HG03457 (cell line): Measurements from ENCODE around the gene SOCS3.
A peak's percentile ranks its signal among the peaks of the same experiment; 100 is the strongest.

Experiments used
- ATAC-seq: cut with Tn5 transposase; IDR thresholded peaks from one replicate; pipeline ENCODE4 v1.9.1; 2021; ENCODE audit warnings: moderate number of reproducible peaks; ENCODE audit not compliant: unreplicated experiment

The SOCS3 gene, protein sequence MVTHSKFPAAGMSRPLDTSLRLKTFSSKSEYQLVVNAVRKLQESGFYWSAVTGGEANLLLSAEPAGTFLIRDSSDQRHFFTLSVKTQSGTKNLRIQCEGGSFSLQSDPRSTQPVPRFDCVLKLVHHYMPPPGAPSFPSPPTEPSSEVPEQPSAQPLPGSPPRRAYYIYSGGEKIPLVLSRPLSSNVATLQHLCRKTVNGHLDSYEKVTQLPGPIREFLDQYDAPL

DNA sequence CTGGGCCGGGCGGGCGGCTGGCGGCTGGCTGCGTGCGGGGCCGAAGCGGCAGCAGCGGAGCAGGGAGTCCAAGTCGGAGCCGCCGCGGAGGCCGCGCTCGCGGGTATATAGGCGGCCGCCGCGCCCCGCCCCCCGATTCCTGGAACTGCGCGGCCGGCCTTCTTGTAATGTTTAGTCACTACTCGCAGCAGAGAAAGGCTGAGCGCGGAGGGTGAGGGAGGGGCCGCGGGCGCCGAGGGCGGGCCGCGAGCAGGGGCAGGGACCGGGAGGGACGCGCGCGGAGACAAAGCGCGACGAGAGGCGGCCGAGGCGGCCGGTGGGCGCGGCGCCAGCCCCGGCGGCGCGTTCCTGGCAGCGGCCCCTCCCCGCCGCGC lies at the start of gene SOCS3:
Gene SOCS3 (minus strand): TSS at position 81 of the 374 bp plus-strand sequence. CDS start 982 bp downstream, outside the sequence.
- peak; percentile 27 for ATAC-seq

DNA sequence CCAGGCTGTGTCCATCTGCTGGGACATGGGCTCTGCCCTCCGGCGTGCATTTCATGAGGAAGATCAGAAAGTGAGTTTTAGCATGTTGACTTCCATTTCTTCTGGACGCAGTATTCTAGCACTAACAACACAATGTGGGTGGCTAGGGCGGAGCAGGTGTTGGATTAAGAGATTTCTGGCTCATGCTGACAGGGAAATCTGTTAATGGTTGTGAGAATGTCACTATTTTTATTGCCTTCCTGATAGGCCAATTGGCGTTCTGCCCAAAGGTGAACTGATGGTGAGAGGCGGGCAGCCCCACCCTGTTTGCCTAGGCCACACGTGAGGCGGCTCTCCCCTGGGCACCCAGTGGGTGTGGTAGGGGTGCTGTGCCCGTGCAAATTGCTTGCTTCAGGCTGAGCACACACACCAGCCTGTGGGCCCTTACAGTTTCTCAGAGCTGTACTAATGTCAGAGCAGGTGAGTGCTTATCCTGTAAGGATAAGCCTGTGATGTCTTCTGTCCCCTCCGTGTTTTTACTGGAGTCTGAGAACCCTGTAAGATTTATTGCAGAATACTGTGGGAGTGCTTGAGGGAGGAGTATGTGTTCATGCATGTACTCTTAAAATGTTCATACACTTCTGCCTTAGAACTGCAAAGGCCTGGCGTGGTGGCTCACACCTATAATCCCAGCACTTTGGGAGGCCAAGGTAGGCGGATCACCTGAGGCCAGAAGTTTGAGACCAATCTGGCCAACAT lies 49.5 kb upstream of the SOCS3 start:
- no peak for ATAC-seq

DNA sequence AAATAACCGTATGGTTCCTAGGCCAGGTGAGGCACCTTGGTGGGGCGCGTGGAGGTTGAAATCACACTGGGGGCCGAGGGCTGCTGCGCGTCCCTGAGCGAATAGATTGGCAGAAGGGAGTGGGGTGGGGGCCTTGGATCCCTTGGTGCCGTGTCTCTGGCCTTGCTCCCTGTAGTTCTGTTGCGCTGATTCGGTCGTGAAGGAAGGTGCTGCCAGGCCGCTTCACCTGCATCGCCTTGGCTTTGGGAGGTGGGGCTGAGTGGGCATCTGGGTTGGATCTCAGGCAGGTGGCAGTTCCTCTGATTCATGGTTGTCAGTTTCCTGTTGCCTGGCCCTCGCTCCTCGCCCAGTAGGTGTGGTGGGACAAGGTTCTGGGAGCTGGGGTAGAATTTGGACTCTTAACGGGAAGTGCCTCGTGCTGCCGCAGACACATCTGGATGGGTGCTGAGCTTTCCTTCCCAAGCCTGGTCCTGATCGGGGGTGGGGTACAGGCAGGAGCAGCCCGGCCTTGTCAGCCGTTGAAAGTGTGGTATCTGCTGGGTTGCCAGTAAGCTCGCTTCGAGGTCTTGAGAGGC lies 48.7 kb upstream of the SOCS3 start:
- ATAC-seq, result no peak

DNA sequence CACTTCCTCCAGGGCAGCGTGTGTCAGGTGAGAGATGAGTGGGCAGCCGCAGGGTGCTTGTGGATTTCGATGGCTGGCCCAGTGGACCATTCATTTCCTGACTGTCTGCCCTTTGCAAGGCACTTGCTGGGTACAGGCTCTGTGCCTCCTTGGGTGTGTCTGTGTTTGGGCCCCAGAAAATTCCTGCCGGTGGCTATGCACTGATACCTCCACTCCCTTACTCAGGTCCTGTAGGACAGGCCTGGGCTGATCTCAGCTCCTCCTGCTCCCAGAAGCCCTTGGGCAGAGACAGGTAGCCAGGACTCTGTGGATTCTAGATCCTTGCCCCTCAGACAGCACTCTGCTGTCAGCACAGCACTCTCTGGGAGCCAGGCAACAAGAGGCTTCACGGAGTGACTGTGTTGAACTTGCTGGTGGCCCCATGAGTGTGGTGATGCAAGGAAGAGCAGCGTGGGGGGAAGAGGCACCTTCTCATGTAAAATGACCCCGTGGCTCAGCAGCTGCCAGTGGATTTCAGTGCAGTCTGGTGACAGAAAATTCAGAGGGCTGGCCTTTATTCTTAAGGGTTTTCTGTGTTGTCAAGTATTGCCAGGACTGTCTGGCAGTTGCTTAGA lies 47.6 kb upstream of the SOCS3 start:
- ATAC-seq, result no peak

DNA sequence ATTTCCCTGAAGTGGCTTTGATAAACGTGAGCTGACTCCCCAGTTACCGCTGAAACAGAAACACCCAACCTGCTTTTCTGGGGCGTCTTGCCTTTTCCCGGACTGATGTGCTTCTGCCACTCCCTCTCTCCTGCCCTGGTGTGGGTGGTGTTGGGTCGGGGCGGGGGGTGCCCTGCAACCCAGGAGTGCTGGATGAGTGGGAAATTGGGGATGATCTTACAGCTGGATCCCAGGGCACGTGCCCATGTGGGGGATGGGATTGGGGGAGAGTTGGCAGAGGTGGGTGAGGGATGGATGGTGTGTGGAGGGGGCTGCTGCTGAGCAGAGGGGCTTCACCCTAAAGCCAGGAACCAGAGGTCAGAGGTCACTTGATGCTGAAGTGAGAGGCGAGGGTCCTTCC lies 47.0 kb upstream of the SOCS3 start:
- no peak for ATAC-seq

DNA sequence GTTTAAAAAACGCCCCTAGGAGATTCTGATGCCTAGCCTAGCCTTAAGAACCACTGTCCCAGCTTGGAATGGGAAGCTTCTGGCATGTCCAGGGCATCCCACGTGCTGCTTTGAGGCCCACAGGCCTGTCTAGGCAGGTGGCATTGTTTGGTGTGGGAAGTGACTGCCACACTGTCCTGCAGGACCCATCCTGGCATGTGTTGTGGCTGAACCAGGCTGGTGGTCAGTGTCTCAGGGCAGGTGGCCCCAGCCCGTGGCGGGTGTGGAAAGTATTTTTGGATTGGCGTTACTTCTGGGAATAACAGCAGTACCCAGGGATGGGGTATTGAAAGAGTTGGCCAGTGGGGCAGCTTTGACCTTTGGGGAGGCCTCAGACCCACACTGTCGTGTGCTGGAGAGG lies 46.5 kb upstream of the SOCS3 start:
- ATAC-seq, result no peak

DNA sequence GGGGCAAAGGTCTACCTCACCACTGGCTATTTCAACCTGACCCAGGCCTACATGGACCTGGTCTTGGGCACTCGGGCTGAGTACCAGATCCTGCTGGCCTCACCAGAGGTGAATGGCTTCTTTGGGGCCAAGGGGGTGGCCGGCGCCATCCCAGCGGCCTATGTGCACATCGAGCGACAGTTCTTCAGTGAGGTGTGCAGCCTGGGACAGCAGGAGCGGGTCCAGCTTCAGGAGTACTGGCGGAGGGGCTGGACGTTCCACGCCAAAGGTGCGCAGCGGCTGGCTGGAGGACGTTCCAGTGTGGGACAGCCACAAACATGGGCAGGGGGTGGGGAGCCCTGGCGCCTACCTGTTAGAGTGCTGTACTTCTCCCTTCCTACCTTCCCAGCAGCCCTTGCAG lies 43.9 kb upstream of the SOCS3 start:
- ATAC-seq, result no peak

DNA sequence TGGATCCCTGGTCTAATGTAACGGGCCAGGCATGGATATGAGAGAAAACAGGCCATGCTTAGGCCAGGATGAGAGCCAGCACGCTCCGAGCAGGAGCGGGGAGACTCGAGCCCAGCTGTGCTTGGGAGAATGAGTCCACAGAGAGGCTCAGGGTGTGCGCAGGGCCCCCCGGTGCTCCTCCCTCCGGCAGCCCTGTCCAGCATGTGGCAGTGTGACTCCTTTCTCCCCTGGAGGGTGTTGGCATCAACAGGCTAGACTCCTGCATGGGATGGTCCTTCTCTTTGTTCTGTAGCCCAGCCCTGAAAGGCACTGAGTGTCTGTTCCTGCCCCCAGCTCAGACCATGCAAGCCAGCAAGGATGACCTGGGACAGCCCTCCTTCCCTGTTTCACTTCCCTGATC lies 42.0 kb upstream of the SOCS3 start:
- ATAC-seq, result no peak

DNA sequence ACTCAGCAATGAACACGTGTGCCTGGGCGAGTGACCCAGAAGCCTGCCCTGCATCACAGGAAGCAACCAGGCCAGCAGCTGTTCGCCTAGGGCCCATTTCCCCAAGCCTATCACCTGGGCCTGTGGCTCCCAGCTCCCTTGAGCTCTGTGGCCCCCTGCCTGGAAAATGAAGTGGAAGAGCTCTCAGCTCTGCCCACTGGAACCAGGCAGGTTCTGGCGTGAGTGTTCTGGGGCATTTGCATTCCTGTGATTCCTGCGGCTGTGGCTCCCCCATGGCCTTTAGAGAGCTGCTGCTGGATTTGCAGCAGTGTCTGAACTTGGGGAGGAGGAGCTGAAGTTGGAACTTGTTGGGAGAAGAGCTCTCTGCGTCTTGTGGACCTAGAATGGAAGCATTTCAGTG lies 41.4 kb upstream of the SOCS3 start:
- no peak for ATAC-seq

DNA sequence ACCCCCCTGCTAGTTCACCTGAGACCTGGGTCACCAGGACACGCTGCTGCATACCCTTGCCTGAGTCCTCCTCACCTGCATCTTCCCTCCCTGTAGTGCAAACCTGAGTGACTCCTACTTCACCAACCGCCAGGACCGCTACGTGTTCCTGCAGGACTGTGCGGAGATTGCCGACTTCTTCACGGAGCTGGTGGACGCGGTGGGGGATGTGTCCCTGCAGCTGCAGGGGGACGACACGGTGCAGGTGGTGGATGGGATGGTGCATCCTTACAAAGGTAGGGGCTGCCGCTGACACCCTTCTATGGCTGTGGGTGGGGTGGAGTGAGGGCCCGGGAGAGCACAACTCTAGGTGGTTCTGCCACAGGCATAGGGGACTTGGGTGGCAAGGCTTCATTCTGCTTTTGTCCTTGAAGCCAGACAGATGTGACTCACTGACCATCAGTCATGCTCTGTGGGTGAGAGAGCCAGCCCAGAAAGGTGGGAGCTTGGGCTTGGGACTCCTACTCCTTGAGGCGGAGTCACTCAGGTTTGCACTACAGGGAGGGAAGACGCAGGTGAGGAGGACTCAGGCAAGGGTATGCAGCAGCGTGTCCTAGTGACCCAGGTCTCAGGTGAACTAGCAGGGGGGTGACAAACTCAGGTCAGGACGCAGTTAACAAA lies 40.8 kb upstream of the SOCS3 start:
- ATAC-seq, result no peak

DNA sequence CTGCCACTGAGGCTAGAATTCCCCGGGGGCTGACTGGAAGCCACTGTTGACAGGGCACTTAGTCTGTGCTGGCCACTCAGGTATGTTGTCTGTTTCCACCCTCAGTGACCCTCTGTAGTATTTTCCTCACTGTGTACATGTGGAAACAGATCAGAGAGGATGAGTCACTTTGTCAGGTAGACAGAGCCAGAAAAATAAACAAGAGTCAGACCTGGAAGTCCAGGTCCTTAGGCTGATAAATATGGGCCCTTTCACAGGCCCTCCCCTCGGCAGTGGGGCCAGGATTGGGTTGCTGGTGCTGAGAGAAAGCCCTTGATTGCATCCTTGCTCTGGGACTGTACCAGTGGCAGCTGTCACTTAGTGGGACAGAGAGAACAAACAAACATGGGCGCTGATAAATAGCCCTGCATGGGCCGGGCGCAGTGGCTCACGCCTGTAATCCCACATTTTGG lies 39.8 kb upstream of the SOCS3 start:
- no peak for ATAC-seq

DNA sequence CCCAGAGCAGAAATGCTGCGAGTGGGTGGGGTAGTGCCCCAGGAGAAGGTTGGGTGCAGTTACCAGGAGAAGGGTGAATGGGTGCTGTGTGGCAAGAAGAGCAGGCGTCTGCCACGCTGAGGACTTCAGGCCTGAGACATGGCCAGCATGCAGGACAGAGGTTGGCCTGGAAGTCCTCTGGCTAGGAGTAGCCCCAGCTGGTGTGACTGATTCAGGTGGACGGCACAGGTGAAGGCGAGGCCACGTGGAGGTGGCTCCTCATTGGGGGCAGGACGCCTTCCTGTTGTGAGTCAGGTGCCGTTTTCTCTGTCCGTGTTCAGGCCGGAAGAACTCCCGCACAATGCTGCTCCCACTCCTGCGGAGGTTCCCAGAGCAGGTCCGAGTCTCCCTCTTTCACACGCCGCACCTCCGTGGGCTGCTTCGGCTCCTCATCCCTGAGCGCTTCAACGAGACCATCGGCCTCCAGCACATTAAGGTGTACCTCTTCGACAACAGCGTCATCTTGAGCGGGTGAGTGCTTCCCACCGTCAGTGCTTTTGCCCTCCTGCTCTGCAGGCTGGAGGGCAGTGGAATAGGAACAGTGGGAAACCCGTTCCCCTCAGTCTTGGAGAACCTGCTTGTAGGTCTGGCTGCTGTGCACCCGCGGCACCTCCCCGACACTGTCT lies 39.3 kb upstream of the SOCS3 start:
- no peak for ATAC-seq

DNA sequence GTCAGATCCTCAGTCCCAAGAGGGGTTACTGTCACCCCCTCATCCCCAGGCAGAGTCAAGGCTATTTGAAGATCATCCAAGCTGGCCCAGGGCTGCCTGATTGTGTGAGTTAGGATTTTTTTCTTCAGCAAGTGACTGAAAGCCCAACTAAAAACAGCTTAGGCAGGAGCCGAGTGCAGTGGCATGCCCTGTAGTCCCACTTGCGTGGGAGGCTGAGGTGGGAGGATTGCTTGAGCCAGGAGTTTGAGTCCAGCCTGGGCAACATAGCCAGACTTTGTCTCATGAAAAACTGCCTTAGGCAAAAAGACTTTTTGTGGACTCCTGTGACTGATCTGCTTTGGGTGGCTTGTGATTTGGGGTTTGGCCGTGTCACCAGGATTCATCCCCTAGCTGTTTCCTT lies 38.5 kb upstream of the SOCS3 start:
- ATAC-seq, result no peak

DNA sequence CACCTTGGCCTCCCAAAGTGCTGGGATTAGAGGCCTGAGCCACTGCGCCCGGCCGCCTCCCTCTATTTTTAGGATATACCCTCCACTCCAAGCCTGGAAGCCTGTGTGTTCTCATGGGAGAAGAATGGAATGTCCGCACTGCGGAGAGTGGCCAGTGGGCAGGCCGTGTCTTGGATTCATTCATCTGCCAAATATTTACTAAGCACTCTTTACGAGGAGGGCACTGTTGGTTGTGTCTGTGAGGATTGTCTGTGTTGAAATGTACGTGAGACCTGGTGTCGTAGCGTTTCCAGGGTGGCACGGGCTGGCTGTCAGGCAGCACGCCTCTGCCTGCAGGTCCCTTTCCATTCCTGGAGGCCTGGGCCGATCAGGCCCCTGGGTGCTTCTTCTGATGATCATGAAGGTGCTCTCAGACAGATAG lies 37.8 kb upstream of the SOCS3 start:
- no peak for ATAC-seq

DNA sequence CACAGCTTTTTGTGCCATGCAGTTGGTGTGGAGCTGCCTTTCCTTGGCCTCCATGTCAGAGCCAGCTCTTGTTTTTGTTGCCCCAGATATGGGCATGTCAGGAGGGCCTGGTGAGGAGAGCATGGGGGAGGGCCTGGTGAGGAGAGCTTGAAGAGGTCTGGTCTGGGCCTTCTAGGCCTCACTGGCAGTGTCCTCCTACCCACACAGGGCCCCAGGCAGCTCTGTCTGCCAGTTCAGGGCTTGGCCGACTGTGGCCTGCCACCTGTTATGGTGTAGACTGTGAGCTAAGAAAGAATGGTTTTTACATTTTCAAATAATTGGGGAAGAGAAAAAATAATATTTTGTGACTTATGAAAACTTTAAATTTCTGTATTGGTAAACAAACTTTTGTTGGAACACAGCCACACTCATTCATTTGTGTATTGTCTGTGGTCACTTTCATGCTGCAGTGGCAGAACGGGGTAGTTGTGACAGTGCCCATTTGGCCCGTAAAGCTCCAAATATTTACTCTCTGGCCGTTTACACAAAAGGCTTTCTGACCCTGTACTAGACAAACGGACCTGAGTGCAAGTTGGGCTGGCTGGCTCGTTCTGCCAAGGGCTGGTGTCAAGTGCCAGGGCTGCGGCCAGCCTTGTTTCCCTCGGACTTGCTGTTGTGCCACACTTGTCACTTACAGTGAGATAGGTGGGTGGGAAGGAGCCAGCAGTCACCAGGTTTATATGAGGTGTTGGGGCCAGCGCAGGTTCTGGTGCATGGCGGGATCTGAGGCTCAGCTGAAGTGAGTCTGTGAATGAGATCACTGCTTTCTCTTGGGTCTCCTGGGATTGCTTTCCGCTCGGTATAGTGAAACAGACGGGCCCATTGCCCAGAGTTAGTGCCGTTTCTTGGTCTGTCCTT lies 36.8 kb upstream of the SOCS3 start:
- ATAC-seq, result no peak

DNA sequence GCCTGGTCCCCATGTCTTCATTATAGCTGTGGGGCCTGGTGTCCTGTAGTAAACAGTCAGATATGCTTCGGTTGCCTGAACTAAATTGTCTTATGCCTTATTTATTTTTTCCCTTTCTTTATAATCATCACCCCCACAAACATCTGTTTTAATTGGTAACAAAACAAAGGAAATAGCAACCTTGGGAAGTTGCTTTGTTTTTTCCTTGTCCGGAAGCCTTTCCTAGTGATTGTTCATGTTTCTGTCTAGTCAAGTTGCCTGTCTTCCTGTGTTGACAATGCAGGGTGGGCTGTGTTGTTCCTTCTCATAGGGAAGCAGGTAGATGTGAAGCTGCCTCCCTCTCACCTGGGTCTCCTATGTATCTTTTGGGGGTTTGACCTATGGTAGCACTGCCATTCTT lies 35.3 kb upstream of the SOCS3 start:
- no peak for ATAC-seq

DNA sequence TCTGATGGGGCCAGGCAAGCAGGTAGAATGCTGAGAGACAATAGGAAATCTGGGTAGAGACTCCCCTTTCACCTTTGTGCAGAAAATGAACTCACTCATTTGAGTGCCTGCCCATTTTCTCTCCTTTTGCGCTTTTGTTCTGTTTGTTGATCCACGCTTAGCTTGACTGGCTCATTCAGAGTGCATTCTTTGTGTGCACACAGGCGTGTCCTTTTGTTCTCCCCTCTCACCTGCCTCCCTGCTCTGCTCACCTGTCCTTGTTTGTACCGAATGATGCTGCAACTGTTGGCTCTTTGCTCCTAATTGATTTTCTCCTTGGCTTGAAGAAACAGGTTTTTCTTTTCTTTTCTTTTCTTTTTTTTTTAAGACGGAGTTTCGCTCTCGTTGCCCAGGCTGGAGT lies 34.3 kb upstream of the SOCS3 start:
- no peak for ATAC-seq

DNA sequence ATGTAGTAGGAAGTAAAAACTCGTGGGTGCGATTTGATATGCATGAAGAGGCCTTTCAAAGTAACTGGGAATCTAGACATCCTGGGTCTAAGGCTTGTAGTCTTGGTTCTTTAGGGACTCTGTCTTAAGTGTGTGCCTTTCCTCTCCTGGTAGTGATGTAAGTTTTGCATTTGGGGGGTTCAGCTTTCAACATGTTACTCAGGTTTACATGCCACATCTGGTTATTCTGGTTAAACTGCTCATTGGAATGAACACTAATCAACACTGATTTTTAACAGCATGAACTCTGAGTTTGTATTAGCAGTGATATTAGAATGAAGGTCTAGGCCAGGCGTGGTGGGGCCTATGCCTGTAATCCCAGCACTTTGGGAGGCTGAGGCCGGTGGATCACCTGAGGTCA lies 33.7 kb upstream of the SOCS3 start:
- ATAC-seq, result no peak

DNA sequence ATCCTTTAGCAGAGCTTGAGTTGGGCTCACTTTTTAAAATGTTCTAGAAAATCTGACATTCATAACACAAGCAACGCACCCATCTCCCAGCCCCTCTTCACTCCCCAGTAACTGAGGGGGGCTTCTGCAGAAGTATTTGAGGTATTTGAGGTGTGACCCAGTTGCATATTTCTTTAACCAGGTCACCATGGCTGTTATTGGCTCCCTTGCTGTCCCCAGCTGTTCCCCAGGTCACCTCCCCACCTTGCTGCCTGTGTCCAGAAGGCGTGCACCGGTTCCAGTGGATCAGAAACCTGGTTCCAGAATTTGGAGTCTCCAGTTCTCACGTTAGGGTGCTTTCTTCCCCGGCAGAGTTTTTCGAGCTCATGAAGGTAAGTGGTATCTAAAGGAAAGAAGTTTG lies 32.4 kb upstream of the SOCS3 start:
- ATAC-seq, result no peak

DNA sequence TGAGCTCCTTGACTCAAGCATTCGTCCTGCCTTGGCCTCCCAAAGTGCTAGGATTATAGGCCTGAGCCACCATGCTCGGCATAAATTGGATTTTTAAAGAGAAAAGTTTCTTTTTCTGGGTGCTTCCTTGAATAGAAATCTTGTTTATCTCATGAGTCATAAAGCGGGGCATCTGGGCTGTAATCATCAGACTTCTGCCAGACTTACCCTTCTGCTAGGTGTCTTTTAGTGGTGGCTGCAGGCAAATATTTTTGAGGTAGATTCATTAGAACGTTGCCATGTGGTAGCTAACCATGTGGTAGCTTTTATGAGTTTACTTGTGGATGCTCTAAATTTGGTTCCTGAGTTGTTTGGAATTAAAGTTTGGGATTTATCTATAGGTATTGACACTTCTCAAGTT lies 32.0 kb upstream of the SOCS3 start:
- ATAC-seq, result no peak
